NCI-H82 (cell line): ENCODE data around the gene POU5F1.
"Not testable (repeated sequence)": the region's sequence is repeated elsewhere in the genome, so short reads cannot be mapped to it uniquely, and the experiment has no call there.

Source experiments
- DNase-seq: peaks from one replicate; lab custom pipeline; 2025; lab: John Stamatoyannopoulos, UW

Gene POU5F1

GRCh38 chr6:31170600-31170881, at the start of gene POU5F1:
Gene POU5F1, minus strand, starts transcription at chr6:31170682. Its CDS starts 62 bp downstream, at chr6:31170620.
- DNase-seq = no peak

GRCh38 chr6:31216208-31216898, 45.9 kb upstream of the POU5F1 start:
- no peak for DNase-seq

- not testable (repeated sequence) for DNase-seq
These were observed 44.7 kb upstream of the POU5F1 start for GRCh38 chr6:31215216-31215615.

- no peak for DNase-seq
These were observed 44.0 kb upstream of the POU5F1 start for GRCh38 chr6:31214516-31214915.

- DNase-seq = no peak
These were observed 40.5 kb upstream of the POU5F1 start for GRCh38 chr6:31210741-31211532.

GRCh38 chr6:31210123-31210522, 39.6 kb upstream of the POU5F1 start:
- DNase-seq = no peak

- DNase-seq = no peak
These were observed 38.7 kb upstream of the POU5F1 start for GRCh38 chr6:31209137-31209536.

GRCh38 chr6:31208506-31208905, 38.0 kb upstream of the POU5F1 start:
- DNase-seq = no peak

GRCh38 chr6:31205638-31206037, 35.2 kb upstream of the POU5F1 start:
- no peak for DNase-seq

GRCh38 chr6:31204751-31205145, 34.3 kb upstream of the POU5F1 start:
- no peak for DNase-seq

- no peak for DNase-seq
These were observed 33.0 kb upstream of the POU5F1 start for GRCh38 chr6:31203345-31203979.

GRCh38 chr6:31202259-31203166, 32.0 kb upstream of the POU5F1 start:
- DNase-seq = no peak

- DNase-seq = not testable (repeated sequence)
These were observed 28.6 kb upstream of the POU5F1 start for GRCh38 chr6:31199105-31199452.

GRCh38 chr6:31197559-31198305, 27.2 kb upstream of the POU5F1 start:
- DNase-seq = peak; percentile 72

GRCh38 chr6:31196251-31197022, 26.0 kb upstream of the POU5F1 start:
- not testable (repeated sequence) for DNase-seq

GRCh38 chr6:31195308-31195979, 25.0 kb upstream of the POU5F1 start:
- DNase-seq = not testable (repeated sequence)

GRCh38 chr6:31194061-31194834, 23.8 kb upstream of the POU5F1 start:
- DNase-seq = no peak

GRCh38 chr6:31193206-31193605, 22.7 kb upstream of the POU5F1 start:
- no peak for DNase-seq

- DNase-seq = peak; percentile 86
These were observed 22.1 kb upstream of the POU5F1 start for GRCh38 chr6:31192431-31193105.
